G401.6 (cell line): ENCODE measurements around the gene TMEM242.

Experiments used
- FAIRE-seq: peaks from 2 replicates; lab custom pipeline; 2012; peaks lifted over from hg19 to GRCh38; lab: Jason Lieb, UNC

Gene TMEM242

DNA sequence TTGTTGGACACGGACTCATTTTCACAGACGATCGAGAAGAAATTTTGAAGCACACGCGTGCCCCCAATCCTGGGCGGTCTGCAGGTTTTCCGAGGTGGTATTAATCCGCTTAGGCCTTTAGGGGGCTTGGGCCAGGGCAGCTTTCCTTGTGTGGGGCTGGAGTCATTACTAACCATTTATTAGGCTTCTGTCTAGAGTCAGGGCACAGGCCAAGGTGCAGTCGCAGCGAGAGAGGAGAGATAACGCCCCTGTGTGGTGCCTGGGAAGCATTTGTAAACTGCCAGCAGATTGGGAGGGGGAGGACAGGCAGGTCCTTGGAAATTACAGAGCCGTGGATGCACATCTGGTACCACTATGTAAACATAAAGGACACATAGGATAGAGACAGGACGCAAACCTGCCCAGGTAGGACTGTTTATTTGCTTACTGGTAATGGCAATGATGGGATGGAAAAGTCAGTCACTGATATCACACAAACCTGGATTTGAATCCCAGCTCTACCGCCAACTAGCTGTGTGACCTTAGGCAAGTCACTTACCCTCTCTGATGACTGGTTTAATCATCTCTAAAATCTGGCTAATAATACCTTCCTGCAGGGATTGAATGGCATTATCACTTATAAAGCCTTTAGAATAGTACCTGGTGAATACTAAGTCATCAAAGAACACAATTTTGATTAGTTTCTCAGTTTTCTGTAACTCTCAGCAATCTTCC is 76.4 kb downstream of the TMEM242 start:
- FAIRE-seq, result no peak

DNA sequence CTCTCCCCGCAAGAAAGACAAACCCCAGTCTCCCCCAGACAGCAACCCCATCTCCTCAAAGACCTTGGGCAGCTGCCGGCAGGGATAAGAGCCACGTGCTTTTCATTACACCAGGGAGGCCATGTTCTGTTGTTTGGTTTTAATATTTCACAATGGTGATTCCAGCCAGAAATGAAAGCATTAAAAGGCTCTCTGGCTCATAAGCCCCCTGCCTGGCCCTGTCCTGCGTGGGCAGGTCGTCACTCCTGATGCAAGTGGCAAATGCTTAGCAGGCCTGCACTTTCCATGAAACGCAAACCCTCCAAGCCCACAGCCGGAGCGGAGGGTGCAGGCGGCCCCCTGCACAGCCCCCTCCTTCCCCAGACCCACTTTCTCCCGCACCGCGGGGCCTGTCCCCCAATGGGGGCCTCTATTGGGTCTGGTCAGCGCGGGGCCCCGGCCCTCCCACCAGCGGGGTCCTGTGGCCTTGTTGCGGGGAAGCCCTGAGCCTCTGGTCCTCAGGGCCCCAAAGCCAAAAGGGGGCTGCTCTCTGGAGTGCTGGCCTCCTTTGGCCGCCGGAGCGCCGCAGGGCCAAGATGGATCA is 77.2 kb downstream of the TMEM242 start:
- FAIRE-seq, result no peak

DNA sequence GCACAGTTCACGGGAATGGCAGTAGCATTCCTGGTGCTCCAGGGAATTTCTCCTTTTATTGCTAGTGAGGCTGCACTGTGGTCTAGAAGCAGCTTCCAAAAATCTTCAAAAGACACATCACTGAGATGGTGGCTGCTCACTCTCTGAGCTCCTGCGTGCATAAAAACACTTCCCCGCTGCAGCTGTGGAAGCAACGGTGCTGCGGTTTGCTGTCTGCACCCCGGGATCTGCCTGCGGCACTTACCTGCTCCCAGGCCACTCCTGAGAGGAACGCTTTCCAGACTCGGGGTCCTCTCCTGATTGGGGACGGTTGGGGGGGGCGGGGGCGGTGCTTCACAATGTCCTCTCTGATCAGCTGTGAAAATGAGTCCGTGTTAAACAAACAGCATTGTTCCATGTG is 77.9 kb downstream of the TMEM242 start:
- FAIRE-seq, result no peak

DNA sequence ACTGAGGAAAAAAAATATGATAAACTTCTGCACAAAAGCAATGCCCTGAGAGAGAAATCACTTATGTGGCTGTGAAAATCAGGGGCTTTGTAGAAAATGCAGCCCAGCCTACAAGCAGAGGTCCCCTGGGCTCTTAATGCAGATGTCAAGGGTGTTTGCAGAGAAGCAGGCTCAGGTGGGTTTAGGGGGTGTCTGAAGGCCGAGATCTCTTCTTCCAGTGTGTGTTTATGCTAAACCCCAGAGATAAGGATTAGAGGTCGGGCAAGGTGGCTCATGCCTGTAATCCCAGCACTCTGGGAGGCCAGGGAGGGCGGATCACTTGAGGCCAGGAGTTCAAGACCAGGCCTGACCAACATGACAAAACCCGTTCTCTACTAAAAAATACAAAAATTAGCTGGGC is 78.5 kb downstream of the TMEM242 start:
- no peak for FAIRE-seq

DNA sequence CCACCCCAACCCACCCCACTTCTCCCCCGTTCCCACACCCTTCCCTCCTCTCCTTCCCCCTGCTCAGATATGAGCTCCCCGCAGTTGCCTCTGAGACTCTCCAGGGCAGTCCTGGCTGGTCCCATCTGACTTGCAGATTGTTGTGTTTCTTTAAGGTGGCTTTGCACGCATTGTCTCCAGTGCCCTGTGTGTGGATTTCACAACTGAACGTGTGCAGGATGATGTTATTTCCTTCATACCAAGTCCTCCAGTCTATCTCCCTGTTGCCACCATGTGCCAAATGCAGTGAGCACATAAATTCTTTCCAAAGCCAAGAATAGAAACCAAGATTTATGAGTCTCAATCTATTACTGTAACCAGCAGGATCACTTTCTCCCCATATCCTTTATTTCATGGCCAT is 79.1 kb downstream of the TMEM242 start:
- FAIRE-seq, result no peak

DNA sequence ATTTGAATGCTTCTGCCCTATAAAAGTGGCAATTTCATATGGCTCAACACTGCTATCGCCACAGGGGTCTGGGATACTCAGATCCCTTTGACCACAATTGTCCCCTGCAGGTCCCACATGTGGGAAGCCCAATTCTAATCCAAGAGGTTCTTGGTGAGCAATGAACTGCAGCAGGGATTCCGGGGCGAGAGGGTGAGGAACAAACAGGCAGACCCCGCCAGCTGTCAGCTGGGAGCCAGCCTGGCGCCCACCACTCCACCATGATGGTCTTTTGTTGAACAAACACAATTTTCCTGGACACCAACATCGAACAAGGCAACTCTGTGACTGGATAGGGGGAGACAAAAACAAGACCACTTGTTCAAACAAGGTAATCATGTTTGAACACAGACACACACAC is 80.5 kb downstream of the TMEM242 start:
- FAIRE-seq, result no peak

DNA sequence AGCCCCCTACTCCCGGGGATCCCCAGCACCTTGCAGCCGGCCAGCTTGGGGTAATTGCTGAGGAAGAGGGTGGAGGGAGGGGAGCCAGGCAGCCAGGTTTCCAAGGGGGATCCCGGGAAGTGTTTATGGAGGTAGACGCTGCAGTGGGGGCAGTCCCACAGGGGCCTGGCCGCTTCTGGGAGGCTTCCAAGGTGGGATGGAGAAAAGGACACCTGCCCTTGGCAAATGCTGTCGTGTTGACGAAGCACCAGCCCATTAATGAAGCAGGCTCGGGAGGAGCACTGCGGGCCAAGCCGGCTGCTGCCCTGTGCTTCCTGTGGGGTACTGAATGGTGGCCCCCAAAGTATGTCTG is 82.4 kb downstream of the TMEM242 start:
- FAIRE-seq, result no peak

DNA sequence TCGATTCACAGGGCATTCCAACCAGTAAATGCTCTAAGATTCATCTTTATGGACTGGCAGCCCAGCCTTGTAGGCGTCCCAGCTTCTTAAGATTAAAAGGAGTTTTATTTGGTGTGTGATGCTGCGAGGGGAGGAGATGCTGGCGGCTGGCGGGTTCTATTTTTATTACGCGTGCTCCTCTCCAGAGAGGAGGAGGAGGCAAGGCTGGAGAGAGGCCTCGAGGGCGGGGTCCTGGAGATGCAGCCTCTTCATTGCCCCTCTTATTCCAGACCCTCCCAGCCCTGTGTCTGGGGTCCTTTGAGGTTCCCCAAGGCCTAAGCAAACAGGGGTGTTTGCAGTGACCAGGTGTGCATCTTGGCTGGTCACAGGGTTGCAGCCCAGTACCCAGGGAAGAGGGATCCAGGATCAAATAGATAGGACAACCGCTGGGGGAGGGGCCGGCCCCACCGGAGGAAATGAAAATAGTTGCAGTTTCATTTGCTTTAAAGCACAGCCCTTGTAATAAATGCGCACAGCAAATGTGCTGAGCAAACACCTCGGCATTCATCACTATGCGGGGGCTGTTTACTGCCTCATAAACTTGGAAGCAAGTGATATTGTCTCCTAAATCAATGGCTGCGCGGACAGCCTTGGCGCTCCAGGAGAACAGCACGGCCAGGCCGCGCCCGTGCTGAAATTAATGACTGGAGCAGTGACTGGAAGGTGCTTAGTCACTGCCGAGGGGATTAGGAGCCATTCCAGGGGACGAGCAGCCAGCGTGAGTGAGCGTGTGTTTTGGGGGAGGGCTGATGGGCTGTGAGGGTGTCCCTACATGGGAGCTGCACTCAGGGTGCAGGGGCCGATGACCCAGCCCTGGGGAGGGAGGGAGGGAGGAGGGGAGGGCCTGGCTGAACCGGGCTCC is 83.0 kb downstream of the TMEM242 start:
- FAIRE-seq, result no peak

DNA sequence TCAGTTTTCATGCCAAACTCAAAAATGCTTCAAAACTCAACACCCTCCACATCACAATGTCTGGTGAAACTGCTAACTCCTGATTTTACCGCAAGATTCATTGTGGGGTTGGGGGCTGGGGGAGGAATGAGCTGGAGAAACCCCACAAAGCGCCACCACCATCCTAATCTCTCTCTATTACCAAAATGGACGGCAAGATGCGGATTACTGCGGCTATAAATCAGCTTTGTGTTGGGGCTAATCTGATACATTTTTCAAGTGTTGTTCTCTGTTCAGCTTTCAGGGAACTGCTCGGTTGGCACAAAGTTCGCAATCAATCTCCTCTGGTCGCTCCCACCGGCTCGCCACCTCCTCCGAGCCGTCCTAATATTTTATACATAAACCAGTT is 83.7 kb downstream of the TMEM242 start:
- FAIRE-seq, result no peak
